Mucosa of gallbladder (tissue), 1 donor: ENCODE data around the gene HOXB4. TPM values are rescaled to one million over a fixed set of nuclear protein-coding genes. Genes with fewer than 3 reads are reported as not detected.

Source experiments
- DNase-seq: peaks from one replicate; pipeline ENCODE4 v3.0.0-alpha.2; 2020; ENCODE audit warnings: low spot score
- total RNA-seq: library from RNA; stranded (reverse); gene quantifications from one replicate; pipeline ENCODE4 v1.2.1, GENCODE V29; 2021
- donor health status: DM: no; HTN: no; CAD: no.

HOXB4 gene
- total RNA-seq, 1 donor from 2014 or later, result 6.4 TPM

DNA sequence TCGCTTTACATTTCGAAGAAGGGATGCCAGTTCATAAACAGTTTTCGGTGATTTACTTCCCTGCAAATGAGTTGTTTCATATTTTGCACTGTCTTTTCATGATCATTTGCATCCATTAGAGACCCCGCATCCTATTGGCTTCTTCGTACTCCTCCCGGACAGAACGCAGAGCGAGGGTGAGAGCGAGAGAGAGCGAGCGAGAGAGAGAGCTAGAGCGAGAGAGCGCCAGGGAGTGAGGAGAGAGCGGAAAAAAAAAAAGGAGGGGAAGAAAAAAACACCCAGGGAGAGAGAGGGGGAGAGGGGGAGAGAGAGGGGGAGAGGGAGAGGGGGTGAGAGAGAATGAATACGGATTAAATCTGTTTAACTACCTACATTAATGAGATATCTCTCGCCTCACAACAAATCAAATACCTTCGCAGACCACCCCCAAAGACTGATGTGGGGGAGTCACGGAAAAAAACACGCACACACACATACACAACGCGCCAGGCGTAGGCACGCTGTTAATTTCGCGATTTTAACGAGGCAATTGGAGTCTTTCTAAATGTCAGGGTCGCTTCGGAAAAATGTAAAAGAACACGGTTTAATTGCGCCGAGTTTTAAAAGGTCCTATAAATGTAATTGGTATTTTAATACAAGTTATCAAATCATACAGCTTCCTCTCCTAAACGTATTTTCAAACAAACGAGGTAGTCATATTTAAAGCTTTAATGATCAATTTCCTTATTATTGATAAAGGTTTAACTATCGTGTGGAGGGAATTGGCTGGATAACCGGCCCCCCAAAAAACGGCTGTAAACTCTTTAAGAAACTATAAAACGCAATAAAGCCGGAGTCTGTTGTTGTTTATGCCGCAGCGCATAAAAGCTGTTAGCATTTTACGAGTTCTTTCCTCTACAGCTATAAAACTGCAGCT, 37.2 kb upstream of the HOXB4 start, which contains the start of gene HOXB8:
TSS of gene HOXB8 (minus strand) at position 246 of the 916 bp plus-strand sequence. CDS start 588 bp downstream, outside the sequence.
- DNase-seq, result no peak

DNA sequence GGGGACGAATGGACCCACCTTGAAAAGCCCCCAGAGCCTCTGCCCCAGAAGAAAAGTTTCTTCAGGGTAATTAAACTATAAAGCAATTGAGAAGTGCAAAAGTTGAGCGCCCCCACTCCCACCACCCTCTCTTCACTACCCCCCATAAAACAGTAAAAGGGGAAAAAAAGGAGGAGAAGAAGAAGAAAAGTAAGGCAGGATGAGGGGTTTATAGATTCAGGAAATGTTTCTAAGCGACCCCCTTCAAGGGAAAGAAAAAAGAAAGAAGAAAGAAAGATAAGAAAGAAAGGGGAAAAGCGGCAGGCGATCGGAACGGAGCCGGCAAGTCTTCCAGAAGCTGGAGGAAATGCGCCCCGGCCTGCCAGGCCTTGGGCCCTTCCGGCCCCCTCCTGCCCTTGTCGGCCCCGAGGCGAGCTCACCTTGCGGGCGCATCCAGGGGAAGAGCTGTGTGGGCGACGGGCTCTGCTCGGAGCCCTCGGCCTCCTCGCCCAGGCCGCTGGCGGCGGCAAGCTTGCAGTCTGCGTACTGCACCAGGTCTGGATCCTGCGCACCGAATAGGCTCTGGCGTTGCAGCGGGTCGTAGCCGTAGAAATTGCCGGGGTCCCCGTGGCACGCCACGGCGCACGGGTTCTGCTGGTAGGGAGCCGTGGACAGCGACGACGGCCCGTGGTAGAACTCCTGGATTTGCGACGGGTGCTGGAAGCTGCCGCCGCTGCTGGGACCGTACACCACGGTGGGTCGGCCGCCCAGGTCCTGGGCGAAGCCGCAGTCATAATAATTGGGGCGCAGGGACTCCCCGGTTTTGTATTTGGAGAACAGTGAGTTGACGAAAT, 35.9 kb upstream of the HOXB4 start:
- DNase-seq, result no peak

DNA sequence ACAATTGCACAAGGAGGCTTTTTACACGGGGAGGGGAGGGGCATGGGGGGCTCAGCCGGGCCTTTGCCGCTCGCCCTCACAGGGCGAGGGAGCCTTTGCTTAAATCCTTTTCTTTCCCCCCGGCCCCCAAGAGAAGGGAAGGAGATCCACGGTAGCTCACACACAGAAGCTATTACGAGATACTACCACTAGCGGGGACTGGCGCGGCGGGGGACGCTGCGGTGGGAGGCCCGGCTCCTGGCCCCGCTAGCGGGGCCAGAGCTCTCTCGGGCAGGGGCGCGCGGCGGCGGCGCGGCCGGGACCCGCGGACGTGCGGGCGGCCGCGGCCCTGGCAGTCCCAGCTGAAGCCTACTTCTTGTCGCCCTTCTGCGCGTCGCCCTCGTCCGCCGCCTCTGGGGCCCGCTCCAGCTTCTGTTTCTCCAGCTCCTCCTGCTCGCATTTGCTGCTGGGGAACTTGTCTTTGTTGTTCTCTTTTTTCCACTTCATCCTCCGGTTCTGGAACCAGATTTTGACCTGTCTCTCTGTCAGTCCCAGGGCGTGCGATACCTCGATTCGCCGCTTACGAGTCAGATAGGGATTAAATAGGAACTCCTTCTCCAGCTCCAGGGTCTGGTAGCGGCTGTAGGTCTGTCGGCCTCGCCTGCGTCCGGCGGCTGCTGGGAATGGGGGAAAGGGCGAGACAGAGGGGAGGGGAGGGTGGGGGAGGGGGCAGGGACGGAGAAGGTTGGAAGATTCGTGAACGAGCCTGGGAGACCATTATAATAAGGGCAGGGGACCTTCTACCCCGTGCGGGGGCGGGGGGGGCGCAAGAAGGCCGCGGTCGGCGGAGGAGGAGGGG, 34.9 kb upstream of the HOXB4 start:
- DNase-seq, result no peak

DNA sequence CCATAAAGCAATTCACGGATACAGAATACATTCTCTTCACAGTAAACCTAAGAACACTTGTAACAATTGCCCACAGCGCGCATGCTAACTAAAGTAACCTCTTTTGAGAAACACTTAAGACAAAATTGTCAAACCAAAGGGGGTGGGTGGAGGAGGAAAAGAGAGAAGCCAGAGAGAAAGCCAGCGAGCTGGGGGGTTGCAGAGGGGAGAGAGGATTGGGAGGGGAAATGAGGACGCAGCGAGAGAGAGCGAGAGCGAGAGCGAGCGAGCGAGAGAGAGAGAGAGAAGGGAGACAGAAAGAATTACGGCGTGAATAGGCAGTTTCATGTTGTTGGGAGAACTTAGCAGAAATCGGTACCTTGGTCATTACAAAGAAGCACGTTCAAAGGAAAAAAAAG, 34.3 kb upstream of the HOXB4 start:
- DNase-seq, result no peak

DNA sequence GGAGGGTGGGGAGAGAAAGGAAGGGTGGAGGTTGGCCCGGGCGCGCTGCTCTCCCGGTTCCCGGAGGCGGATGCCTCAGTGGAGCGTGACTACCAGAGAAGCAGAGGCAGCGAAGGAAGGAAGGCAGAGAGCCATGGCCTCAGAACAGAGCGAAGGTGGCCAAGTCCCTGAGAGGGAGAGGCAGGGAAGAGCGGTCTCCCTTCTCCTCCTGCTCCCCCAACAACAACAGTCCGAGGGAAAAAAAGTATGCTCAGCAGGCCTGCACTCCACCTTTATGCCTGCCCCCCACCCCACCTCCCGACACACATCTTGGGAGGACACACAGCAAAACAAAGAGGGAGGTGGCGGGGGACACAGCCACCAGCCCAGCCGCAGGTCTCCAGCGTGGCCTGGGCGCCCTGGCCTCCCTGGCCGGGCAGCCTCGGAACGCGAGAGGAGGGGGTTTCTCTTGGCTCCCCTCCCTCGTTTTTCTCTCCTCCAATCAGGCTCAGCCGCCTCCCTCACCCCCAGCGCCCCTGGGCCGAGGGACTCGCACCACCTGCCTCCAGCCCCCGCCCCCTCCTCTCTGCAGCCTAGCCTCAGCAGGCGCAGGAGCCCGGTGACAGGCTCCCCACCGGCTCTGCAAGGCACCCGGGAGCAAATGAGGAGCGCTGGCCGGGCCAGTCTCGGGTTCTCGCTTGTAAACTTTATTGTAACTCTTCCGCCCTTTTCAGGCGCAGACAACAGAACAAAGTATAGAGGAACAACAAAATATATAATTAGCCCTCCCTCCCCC, 33.7 kb upstream of the HOXB4 start:
- DNase-seq, result no peak

DNA sequence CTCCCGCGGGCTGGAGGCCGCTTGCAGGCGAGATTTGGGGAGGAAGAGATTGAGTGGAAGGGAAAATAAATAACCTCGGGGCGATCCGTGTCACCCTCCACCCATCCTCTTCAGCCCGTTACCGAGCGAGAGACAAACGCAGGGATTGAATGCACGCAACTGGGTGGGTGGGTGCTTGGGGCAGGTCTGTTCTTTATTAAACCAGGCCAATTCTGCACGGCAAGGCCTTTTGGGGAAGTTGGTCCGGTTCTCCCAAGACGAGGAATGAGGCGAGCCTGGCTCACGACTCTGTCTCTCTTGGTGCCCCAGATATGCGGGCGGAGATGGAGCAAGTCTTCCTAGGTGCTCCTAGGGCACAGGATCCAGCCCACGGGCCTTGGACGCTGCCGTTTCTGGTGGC, 33.1 kb upstream of the HOXB4 start:
- DNase-seq, result no peak

DNA sequence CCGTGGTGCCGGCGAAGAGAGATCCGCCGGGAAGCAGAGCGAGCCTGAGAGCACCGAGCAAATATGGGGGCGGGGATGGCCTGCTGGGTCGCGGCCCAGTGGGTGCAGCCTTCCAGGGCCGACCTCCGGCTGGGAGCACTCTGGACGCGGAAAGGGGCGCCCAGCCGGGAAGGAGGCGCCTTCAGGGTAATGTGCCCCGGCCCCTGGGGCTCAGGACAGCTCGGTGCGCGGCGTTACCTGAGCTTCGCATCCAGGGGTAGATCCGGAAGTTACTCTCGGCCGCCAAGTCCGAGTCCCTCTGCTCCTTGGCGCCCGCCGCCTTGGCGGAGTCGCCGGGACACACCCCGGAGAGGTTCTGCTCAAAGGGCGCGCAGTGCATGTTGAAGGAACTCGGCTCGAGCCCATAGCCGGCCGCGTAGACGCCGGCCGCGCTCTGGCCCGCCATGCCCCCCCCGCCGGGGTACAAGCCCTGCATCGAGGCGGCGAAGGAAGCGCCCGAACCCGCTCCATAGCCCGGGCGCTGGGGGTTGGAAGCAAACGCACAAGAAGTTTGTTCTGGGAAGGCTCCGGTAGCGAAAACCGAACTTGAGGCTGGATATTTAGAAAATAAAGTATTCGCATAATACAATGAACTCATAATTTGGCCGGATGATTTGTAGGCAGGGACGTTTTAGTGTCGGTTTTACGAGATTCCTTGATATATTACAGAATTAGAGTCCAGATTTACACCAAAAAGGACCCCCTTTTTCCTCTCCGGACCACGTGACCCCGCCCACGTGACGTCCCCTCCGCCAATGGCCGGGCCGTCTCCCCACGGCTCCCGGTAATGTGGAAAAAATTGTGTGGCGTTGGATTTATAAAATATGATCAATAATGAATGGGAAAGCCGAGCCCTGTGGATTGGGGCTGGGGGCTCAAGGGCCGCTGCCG, 32.4 kb upstream of the HOXB4 start, which contains the start of gene HOXB7:
TSS of gene HOXB7 (minus strand) at position 736 of the 930 bp plus-strand sequence. CDS start at position 637, 99 bp downstream.
- peak; percentile 37 for DNase-seq

DNA sequence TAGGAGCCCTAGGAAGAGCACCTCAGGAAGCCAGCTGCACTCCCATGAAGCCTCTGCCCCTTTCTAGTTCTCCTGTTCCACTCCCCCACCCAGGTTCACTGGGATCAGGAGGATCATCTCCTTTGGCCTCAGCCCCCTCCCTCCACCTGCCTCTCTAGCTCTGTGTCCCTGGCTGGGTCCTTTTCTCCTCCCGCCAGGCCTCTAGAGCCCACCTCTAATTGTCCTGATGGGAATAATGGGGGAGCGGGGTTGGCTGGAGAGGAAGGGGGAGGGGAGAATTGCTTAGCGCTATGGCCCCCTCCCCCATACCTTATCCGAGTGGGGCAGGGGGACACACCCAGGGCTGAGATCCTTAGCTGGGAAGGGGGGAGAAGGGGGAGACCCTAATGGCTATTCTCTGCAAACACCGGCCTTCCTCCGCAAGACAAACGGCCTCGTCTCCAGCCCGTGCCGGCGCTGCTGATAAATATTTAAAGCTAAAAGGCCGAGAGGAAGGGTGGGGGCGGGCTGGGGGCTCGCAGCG, 31.7 kb upstream of the HOXB4 start:
- DNase-seq, result no peak

DNA sequence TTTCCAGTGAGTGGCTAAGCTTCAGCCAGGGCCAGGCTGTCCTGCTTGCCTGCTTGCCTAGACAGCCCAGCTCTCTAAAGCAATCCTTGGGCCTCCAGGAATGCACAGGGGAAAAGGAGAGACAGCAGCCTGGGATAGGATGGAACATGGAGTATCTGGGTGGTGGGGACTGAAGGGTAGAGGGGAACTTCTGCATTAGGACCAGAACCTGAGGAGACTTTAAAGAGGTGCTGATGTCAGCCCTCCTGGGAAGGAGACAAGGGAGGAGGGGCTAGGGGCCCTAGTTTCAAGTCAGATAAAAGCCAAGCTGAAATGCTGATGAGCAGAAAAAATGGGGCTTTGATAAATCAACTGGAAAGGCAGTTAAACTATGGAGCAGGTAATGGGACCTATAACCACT, 30.9 kb upstream of the HOXB4 start:
- DNase-seq, result no peak

DNA sequence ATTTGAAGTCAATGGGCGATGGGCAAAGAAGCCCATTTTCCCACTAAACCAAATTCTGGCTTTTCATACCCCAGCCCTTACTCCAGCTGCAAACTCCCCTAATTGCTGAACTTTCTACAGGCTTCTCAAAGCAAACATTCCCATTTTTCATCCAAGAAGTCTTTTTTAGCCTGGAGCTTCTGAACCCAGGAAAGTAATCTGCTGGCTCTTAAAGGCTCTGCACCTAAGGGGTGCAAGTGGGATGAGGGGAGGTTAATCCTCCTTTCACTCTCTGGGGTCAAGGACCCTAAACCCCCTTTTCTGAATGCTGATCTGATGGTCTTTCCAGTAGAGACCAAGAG, 30.3 kb upstream of the HOXB4 start:
- DNase-seq, result no peak

DNA sequence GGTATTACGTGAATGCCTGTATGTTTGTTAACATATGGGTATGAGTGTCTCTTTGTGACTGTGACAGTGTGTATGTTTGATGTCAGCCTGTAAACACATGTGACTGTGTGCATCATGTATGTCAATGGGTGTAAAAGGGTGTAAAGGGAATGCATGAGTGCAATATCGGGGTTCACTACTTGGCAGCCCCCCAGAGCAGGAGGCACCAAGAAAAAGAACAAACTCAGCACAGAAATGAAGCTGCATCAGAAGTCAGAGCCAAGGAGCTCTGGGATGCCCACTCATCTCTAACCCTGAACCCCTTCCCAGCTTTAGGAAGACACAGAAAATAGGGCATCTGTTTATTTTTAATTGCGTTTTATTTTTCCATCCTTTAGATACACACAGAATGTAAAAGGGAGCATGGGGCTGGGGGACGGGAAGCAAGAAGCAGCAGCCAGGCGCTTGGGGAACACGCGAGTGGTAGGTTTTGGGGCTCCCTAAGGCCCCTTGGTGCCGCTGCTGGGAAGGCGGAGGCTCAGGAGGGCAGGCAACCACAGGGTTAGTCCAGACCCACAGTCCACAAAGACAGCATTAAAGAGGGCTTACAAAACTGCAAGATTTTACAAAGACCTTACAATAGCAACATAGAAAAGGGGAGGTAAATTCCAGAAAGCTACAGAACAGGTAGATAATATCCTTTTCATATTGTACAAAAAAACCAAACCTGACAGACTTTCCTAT, 28.9 kb upstream of the HOXB4 start:
- no peak for DNase-seq

DNA sequence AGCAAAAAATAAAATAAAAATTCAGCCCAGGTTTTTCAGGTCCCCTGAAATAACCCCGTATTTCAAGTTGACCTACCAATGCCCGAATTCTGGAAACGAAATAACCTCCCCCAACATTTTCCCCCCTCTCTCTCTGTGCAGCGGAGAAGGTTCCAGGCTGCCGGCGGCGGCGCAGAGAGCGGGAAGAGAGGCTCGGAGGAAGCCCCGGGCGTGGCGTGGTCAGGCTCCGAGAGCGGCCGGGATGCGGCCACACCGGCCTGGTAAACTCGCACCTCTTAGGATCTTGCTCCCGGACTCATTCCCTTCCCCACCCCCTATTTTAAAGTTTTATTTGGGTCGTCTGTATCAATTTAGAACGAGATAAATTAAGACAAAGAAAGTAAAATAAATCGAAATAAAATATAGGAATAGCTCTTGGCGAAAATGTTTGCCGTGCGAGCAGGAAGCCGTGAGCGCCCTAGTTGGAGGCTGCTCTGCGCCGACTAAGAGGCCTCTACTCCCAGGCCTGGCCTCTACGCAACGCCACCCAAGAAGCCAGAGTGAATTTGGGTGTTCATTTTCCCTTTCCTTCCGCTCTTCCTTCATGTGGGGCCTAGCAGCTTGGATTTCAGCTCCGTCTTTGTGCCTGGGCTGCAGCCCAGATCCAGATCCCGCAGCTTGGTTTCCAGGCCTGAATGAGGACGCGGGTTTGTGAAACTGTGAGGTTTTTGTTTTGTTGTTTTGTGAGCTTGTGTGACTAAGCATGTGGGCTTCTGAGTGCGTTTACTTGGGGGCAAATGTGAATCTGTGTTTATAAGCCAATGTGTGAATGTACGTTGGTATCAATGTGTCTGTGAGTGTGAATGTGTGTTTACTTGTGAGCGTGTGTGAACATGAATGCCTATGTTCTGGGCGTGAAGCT, 28.1 kb upstream of the HOXB4 start:
- no peak for DNase-seq

DNA sequence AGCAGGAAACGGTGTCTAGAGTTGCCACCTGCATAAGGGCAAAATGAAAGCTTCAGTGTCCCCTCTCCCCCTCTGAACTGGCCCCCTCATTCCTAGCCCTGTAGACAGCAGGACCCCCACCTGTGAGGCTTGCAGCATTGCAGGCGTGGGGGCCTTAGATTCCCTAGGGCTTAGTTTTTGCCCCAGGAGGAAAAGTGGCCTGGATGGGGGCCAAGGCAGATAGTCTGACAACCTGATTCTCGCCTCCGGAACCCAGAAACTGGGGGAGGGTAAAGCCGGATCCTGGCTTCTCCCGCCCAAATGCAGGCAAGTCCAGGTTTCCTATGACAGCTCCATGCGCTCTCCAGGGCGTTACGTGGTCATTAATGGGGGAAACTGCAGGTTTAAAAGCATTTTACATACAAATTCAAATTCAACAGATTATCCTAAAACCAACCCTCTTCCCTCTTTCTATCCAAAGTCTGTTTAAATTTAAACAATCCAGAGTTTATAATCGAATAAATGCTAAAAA, 27.3 kb upstream of the HOXB4 start:
- no peak for DNase-seq

DNA sequence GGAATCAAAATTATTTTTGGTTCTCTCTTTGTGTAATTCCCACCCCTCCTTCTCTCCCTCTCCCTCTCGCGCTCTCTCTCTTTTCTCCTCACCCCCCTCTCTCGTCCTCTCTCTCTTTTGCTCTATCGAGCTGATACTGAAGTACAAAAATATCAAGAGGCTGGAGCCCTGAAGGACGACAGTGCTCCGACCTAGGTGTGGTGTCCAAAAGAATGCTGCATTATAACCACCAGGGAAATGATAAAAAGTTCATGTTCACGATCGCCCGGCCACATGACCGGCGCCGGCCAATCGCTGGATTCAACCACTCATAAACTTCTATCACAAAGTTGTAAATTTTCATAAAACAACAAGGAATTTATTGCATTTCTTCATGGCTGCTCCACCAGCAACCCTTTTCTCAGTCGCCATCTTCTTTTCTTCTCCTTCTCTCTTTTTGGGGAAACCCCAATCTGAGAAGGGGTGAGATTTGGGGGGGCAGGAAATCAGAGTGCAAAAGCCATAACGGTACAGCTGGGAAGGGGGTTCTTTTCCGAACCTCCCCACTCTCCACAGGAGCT, 26.7 kb upstream of the HOXB4 start, which contains the start of gene HOXB6:
TSS of gene HOXB6 (minus strand) at position 217 of the 560 bp plus-strand sequence. CDS start 6,836 bp downstream, outside the sequence.
- no peak for DNase-seq

DNA sequence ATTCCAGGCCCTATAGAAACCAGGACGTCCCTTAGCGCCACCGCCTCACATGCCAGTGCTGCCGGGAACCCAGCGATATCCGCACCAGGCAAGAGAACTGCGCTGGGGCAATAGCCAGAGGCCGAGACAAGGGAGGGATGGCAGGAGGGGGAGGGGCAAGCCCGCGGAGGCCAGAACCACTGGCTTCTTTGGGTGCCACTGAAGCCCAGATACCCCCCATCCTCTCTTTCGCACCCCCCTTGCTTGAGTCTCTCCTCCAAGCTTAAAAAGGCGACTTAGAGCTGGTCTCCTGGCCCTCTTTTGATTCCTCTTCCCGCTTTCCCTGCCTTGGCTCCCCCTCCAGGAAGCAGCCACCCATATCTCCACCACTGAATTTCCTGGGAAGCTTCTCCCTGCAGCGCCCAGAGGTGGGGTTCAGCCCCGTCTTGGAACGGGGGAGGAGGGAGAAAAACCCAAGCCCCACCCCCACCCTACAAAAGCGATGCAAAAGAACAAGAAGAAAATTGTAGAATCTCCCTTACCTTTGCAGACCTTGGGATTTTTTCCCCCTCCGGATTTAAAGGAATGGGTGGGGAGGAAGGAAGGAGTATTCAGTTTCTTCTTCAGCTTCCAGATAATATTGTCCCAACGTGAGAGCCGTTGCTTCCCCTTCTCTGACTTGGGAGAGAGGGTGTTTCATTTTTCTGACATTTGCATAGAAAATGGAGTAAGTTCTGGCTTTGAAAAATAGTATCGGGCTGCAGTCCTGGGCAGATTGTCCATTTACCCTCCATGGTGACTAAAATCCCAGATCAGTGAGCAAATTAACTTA, 26.0 kb upstream of the HOXB4 start:
- DNase-seq, result no peak
